ELR (cell line): ENCODE results near the gene TMEM156.

ENCODE experiments used
- DNase-seq: peaks from one replicate; pipeline ENCODE4 v3.0.0-alpha.2; 2015; ENCODE audit warnings: low read depth

TMEM156 gene

DNA sequence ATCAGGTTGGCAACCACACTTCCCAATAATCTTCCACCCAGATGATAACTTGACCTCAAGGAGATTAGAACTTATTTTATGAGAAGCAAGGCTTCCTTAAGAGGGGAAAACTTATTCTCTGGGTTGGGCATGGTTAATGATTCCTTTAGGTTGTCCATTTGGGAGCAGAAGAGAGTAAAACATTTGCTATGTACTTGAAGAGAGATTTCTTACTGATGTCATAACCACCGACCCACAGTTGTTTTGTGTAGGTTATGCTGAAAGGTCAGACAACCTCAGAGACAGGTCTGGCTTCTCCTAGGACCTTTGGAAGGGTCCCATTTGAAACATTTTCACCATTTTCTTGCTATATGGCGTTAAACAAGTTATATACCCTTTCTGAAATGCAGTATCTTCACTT lies 108.5 kb downstream of the TMEM156 start:
- DNase-seq = no peak

DNA sequence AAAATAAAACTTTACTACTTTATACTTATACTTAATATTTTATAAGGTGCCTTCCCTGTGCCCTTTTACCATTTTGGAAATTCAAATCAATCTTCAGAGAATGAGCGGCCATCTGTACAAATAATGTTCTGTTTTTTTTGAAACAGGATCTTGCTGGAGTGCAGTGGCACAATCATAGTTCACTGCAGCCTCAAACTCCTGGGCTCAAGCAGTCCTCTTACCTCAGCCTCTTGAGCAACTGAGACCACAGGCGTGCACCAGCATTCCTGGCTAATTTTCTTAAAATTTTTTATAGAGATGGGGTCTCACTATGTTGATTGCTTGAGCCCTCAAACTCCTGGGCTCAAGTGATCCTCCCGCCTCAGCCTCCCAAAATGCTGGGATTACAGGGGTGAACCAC lies 111.1 kb downstream of the TMEM156 start:
- DNase-seq = no peak

DNA sequence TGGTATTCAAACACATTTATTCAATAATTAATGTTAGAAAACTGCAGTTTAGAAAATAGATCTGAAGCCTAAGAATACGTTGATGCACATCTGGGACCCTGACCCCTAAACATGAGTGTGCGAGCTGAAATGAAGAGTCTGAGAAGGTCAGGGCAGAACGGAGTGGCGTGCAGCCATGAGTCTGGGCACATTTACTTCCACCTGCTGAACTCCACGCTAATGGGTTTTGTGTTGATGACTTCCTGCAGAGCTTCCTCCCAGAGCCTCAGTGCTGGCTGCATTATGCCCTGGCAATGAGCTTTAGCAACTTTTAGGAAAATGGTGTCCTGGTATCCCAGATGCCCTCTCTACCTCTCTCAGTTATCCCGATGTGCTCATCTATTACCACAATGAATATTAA lies 111.5 kb downstream of the TMEM156 start:
- DNase-seq = no peak

DNA sequence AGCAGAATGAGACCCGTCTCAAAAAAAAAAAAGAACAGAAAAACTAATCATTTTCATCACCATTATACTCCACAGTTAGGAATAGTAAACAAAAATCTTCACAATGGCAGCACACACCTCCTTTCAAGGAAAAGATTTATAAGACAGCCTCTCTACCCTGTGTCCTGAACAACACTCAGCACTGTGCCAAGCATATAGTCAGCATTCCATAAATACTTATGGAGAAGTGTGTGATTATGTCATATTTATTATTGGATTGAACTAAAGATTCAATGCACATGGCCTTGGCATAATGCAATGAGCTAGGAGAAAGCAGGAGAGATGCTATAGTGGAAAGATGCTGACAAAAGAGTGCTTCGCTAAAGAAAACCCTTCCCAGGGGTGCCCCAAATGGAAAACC lies 112.0 kb downstream of the TMEM156 start:
- no peak for DNase-seq

DNA sequence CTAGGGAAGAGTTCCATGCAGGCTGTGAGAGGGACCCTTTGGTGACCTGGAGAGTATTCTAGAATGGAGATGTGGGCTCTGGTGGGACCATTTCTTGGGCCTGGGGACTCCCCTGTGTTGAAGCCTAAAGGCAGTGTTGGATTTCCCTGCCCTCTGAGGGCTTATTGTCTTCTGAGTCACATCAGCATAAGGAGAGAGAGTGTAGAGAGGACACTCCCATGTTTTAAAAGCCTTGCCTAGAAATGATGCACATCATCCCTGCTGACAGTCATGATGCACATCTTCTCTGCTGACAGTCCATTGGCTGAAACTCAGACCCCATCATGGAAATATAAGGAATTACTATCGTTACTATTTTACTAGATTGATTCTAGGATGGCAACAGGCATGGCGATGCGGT lies 112.7 kb downstream of the TMEM156 start:
- DNase-seq = no peak

DNA sequence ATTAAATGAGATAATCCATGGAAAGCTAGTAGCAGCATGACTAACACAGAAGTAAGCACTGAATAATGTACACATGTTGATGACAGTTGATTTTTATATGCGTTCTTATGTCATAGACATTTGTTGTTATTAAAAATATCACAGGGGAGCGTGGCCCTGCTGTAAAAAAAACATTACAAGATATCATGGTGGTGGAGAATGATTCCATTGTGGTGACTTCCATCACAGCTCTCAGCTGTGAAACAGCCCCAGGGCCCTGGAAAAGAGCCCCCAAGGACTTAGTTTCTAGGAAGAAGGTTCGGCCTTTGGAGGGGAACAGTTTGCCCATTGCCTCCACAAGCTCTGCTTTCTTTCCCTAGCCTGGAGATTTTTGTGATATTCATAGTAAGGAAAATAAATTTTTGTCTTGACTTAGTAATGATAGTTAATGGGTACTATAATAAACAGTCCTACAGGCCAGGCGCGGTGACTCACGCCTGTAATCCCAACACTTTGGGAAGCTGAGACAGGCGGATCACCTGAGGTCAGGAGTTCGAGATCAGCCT lies 114.7 kb downstream of the TMEM156 start:
- DNase-seq = peak; percentile 38
